Keratinocyte (primary cell): ENCODE measurements around the gene CACNB4. TPM values are rescaled to one million over a fixed set of nuclear protein-coding genes. Genes with fewer than 3 reads are reported as not detected.
A peak's percentile ranks its signal among the peaks of the same experiment; 100 is the strongest.

Experiments
- DNase-seq: peaks from one replicate; pipeline ENCODE4 v3.0.0-alpha.2; 2011; ENCODE audit warnings: low read depth, missing footprints, low spot score
- FAIRE-seq: peaks from 2 replicates; lab custom pipeline; 2011; peaks lifted over from hg19 to GRCh38; lab: Jason Lieb, UNC
- H2AFZ ChIP-seq: 2 replicates; pipeline ENCODE4 v1.6.0; 2012; ENCODE audit warnings: low read length, control low read depth, inconsistent platforms; ENCODE audit not compliant: control insufficient read depth
- H3K27ac ChIP-seq: 2 replicates; pipeline ENCODE4 v1.5.1; 2011; ENCODE audit warnings: low read length; ENCODE audit not compliant: control insufficient read depth, insufficient read depth
- H3K27me3 ChIP-seq: 3 replicates; pipeline ENCODE4 v1.6.0; 2011; ENCODE audit warnings: low read length; ENCODE audit not compliant: control insufficient read depth, insufficient read depth; ENCODE audit errors: extremely low read depth
- H3K36me3 ChIP-seq, 2 experiments: 2 replicates in 1 of 2; 3 replicates in 1 of 2; pipeline ENCODE4 v1.5.1; 2011; ENCODE audit warnings: low read length in 2 of 2, mild to moderate bottlenecking in 1 of 2; ENCODE audit not compliant: control insufficient read depth in 2 of 2, insufficient read depth in 2 of 2; ENCODE audit errors: extremely low read depth in 1 of 2
- H3K4me1 ChIP-seq: 3 replicates; pipeline ENCODE4 v1.5.1; 2011; ENCODE audit warnings: low read length; ENCODE audit not compliant: control insufficient read depth, insufficient read depth; ENCODE audit errors: extremely low read depth
- H3K4me2 ChIP-seq: 3 replicates; pipeline ENCODE4 v1.6.0; 2011; ENCODE audit warnings: low read depth, low read length; ENCODE audit not compliant: control insufficient read depth, insufficient read depth; ENCODE audit errors: extremely low read depth
- H3K4me3 ChIP-seq, 3 experiments: fragments of 200-600 bp in 1 of 3; sonication (generic) in 1 of 3; 2 replicates in 2 of 3; 3 replicates in 1 of 3; pipeline ENCODE4 v1.5.1; 2011 to 2016; ENCODE audit warnings: low read length in 3 of 3, mild to moderate bottlenecking in 3 of 3, control low read depth in 2 of 3, inconsistent platforms in 1 of 3, low read depth in 1 of 3, mixed read lengths in 1 of 3, mixed run types in 1 of 3, moderate library complexity in 1 of 3; ENCODE audit not compliant: control insufficient read depth in 2 of 3, insufficient read depth in 2 of 3; ENCODE audit errors: extremely low read depth in 1 of 3
- H3K79me2 ChIP-seq: 2 replicates; pipeline ENCODE4 v1.6.0; 2012; ENCODE audit warnings: low read length; ENCODE audit not compliant: control insufficient read depth, insufficient read depth
- H3K9ac ChIP-seq: 3 replicates; pipeline ENCODE4 v1.6.0; 2011; ENCODE audit warnings: low read length; ENCODE audit not compliant: control insufficient read depth, insufficient read depth; ENCODE audit errors: extremely low read depth
- H3K9me1 ChIP-seq: 3 replicates; pipeline ENCODE4 v1.6.0; 2011; ENCODE audit warnings: low read length; ENCODE audit not compliant: control insufficient read depth, insufficient read depth; ENCODE audit errors: extremely low read depth
- H3K9me3 ChIP-seq: 2 replicates; pipeline ENCODE4 v1.5.1; 2012; ENCODE audit warnings: low read depth, low read length; ENCODE audit not compliant: control insufficient read depth
- H4K20me1 ChIP-seq: 3 replicates; pipeline ENCODE4 v1.6.0; 2011; ENCODE audit warnings: low read length; ENCODE audit not compliant: control insufficient read depth, insufficient read depth; ENCODE audit errors: extremely low read depth
- CTCF ChIP-seq, 3 experiments: IDR thresholded peaks in 1 of 3; conservative IDR thresholded peaks in 1 of 3; optimal IDR thresholded peaks in 1 of 3; 2 replicates in 2 of 3; 3 replicates in 1 of 3; pipeline versions ENCODE3 to v1.5.1; 2011; ENCODE audit warnings: low read length in 3 of 3, mild to moderate bottlenecking in 3 of 3, moderate library complexity in 2 of 3, control low read depth in 1 of 3, inconsistent platforms in 1 of 3; ENCODE audit not compliant: insufficient read depth in 2 of 3; ENCODE audit errors: extremely low read depth in 1 of 3
- EZH2 ChIP-seq: IDR thresholded peaks from one replicate; pipeline ENCODE4 v1.6.1; 2012; ENCODE audit warnings: inconsistent platforms, mild to moderate bottlenecking, low read length, moderate library complexity
- dilution Hi-C: fragments of 300-500 bp; cut with MboI; formaldehyde crosslinking; loops from one replicate; pipeline ENCODE4 v1.7.0; 2020; ENCODE audit warnings: low sequenced_read_pairs; ENCODE audit not compliant: extremely low pct_ligation_motif_present
- polyA plus RNA-seq, 5 experiments: library from polyadenylated mRNA; depleted of rRNA in 3 of 5; stranded (reverse) in 3 of 5; stranded (forward) in 1 of 5; unstranded in 1 of 5; fragments of >200 nt; gene quantifications; 1 replicate in 1 of 5; 2 replicates in 3 of 5; 3 replicates in 1 of 5; pipeline versions ENCODE4 v1.2.1 to v1.2.3, GENCODE V29; 2011 to 2012; ENCODE audit warnings: missing spikeins in 2 of 5, low read depth in 1 of 5, low replicate concordance in 1 of 5

The CACNB4 gene
- polyA plus RNA-seq, 1 donor (not counting 4 experiments of a cell fraction or from before 2014, with no cell fraction given) = 0.30 TPM

- Histone ChIP-seq H3K27ac (peak overlapping the region; percentile 70), H3K79me2 (no peaks in the 10 kb centered on the region), H3K36me3 (no peaks in the 10 kb centered on the region), H4K20me1 (no peaks in the 10 kb centered on the region), H3K9me3 (no peaks in the 10 kb centered on the region), H3K9ac (peak overlapping the region; percentile 55), H3K27me3 (no peaks in the 10 kb centered on the region), H3K4me3 (no peak overlapping the region), H3K4me2 (no peak overlapping the region), H3K9me1 (no peaks in the 10 kb centered on the region), H3K4me1 (peaks cover 15% of the 10 kb centered on the region), H2AFZ (no peak overlapping the region)
- dilution Hi-C loops = no loop called here
- TF ChIP-seq EZH2 = no peak
- TF ChIP-seq CTCF (optimal IDR thresholded peaks at IDR 0.05 in 1 of 3, IDR thresholded peaks at IDR 0.05 in 1 of 3, conservative IDR thresholded peaks at IDR 0.05 in 1 of 3; ENCODE audit: extremely low read depth in 1 of 3, insufficient read depth in 2 of 3, low read length in 3 of 3) = no peak
- FAIRE-seq (peak; percentile 55), DNase-seq (no peak)
Measured at GRCh38 chr2:151928380-151928779, 170.5 kb downstream of the CACNB4 start.

- no peaks in the 10 kb centered on the region for H3K9me3 ChIP-seq
- H4K20me1 ChIP-seq = no peaks in the 10 kb centered on the region
- H3K27ac ChIP-seq = peak overlapping the region; percentile 70
- no peak overlapping the region for H3K4me3 ChIP-seq
- H3K27me3 ChIP-seq = no peaks in the 10 kb centered on the region
- no peak overlapping the region for H2AFZ ChIP-seq
- H3K9ac ChIP-seq = peak overlapping the region; percentile 55
- H3K4me2 ChIP-seq = peak overlapping the region; percentile 46
- dilution Hi-C loops = no loop called here
- FAIRE-seq = peak; percentile 79
- H3K79me2 ChIP-seq = no peaks in the 10 kb centered on the region
- peaks cover 21% of the 10 kb centered on the region for H3K4me1 ChIP-seq
- no peaks in the 10 kb centered on the region for H3K36me3 ChIP-seq
- TF ChIP-seq EZH2 (no peak), CTCF (optimal IDR thresholded peaks at IDR 0.05 in 1 of 3, IDR thresholded peaks at IDR 0.05 in 1 of 3, conservative IDR thresholded peaks at IDR 0.05 in 1 of 3; ENCODE audit: extremely low read depth in 1 of 3, insufficient read depth in 2 of 3, low read length in 3 of 3) (no peak)
- DNase-seq = no peak
- no peaks in the 10 kb centered on the region for H3K9me1 ChIP-seq
Measured at GRCh38 chr2:151927501-151928221, 171.2 kb downstream of the CACNB4 start.
